GM21526 (cell line): Measurements from ENCODE around the gene PXK.

Experiments used
- ATAC-seq: cut with Tn5 transposase; IDR thresholded peaks from one replicate; pipeline ENCODE4 v1.9.1; 2021; ENCODE audit warnings: moderate library complexity; ENCODE audit not compliant: unreplicated experiment, low FRiP score

The PXK gene

DNA sequence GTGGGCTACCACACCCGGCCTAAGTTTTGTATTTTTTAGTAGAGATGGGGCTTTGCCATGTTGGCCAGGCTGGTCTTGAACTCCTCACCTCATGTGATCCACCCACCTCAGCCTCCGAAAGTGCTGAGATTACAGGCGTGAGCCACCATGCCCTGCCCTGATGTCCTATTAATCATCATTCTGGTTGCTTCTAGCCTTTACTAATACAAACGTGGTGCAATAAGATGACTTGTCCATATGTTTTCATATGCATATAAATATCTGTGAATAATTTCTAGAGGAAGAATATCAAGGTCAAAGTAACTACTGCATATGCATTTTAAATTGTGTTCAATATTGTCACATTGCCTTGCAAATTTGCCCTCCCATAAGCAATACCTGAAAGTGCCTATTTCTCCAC, 126.5 kb downstream of the PXK start:
- ATAC-seq: no peak

- no peak for ATAC-seq
These were observed 130.1 kb downstream of the PXK start for GRCh38 chr3:58462829-58463180.

- no peak for ATAC-seq
These were observed 130.7 kb downstream of the PXK start for GRCh38 chr3:58463181-58463941.

- ATAC-seq: no peak
These were observed 131.2 kb downstream of the PXK start for GRCh38 chr3:58463942-58464271.

DNA sequence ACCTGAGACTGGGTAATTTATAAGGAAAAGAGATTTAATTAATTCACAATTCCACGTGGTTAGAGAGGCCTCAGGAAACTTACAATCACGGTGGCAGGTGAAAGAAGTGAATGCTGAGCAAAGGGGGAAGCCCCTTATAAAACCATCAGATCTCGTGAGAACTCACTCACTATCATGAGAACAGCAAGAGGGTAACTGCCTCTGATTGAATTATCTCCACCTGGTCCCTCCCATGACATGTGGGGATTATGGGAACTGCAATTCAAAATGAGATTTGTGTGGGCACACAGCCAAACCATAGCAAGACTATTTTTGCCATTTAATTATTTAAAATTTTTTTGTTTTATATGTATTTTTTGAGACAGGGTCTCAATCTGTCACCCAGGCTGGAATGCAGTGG, 132.2 kb downstream of the PXK start:
- no peak for ATAC-seq

- ATAC-seq: no peak
These were observed 134.3 kb downstream of the PXK start for GRCh38 chr3:58466899-58467563.

- no peak for ATAC-seq
These were observed 136.4 kb downstream of the PXK start for GRCh38 chr3:58469096-58469495.

DNA sequence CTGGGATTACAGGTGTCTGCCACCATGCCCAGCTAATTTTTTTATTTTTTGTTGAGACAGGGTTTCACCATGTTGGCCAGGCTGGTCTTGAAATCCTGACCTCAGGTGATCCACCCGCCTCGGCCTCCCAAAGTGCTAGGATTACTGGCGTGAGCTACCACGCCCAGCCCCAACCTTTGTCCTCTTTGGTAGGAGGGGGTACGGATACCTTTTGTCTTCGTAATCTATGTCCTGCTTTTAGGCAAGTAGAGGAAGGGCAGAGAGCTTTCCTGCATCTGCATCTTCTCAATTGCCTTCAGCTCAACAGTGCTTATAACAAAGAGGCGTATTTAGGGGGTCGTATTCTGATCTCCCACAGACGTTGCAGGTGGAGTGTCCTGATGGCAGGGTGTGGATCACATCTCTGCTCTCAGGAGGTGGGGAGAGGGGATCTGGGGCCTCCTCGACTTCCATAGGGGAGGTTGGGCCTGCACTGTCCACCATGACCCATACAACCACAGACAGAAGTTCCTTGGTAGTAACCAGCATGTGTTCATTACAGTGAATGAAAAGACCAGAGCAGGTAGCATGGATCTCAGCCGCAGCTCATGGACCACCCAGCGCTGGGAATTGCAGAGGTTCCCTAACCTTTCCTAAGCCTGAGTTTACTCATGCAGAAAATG, 137.8 kb downstream of the PXK start:
- no peak for ATAC-seq

DNA sequence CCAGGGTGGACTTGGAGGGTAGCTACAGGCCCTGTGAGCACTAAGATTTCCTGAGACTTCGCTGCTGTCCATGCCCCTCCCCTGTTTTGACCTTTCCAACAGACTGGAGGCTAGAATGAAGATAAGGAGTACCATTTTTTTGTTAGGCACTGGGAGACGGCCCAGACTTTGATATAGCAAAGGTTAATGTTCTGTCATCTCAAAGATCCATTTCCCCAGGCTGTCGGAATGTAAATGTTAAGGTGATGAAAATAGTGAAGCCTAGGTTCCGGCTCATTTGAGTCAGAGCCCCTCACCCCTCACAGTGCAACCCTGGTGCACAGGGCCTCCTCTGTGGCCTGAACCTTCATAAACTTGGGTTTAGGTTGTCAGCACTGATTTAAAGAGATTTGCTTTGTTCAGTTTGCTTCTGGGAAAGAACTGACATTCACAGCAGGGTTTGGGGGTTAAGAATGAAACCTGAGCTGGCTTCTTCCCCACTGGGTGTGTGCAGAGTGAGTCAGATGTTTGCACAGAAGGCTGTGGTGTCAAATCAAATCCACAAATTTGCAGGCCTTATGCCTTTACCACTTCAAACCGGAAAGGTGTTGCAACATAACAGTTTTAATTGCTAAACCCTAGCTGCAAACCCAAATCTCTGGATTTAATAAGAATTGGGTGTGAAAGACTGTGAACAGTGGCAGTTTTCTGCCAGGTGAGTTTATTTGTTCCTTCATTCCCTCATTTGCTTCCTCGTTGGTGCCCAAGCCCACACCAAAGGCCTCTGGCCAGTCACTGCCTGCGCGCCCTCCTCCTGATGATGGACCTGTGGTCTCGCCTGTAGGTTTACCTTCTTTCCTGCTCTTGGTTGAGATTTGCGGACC, 138.6 kb downstream of the PXK start:
- ATAC-seq: no peak

- no peak for ATAC-seq
These were observed 140.6 kb downstream of the PXK start for GRCh38 chr3:58473275-58473674.

- no peak for ATAC-seq
These were observed 141.7 kb downstream of the PXK start for GRCh38 chr3:58474348-58474911.

DNA sequence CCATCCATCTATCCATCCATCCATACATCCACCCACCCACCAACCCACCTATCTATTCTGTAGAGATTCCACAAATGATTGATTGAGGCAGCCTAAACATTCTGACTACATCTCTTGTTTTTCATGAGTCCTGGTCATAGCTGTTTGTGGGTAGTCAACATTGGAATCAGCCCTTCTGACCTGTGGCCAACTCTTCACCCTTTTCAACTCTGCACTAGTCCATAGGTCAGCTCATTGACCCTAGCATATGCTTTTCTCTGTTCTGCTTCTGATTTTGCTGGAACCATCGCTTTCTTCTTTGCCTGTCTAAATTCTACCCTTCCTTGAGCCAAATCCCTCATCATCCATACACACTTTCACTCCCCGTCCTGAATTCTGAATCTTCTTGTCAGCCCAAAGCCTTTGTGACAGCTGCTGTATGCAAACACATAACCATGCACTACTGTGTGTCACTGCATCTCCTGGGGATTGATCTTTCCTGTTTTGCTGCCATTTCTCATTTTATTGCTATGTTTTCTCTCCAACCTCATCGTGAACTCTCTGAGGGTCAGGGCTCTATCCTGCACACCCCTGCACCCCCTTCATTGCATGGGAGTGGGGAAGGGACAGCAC, 142.4 kb downstream of the PXK start:
- no peak for ATAC-seq
